Caco-2 (cell line): ENCODE data around the gene POLR1E. TPM values are rescaled to one million over a fixed set of nuclear protein-coding genes. Genes with fewer than 3 reads are reported as not detected.
"Not testable (repeated sequence)": the region's sequence is repeated elsewhere in the genome, so short reads cannot be mapped to it uniquely, and the experiment has no call there.

Experiments used
- BruUV-seq: library from RNA; stranded (reverse); fragments of 400-500 nt; replicated peaks from 2 replicates; lab custom pipeline; 2021; lab: Mats Ljungman, UMichigan
- CTCF ChIA-PET: fragments of 300-600 bp; sonication (Branson Sonifier 250); formaldehyde crosslinking; loops from one replicate; lab custom pipeline; 2022; ENCODE audit warnings: antibody characterized with exemption; lab: Charles Lee
- POLR2A ChIA-PET: fragments of 300-600 bp; sonication (Branson Sonifier 250); formaldehyde crosslinking; loops from one replicate; lab custom pipeline; 2022; ENCODE audit warnings: antibody characterized with exemption; lab: Charles Lee
- DNase-seq, 2 experiments: peaks; one replicate each; pipeline versions ENCODE4 v3.0.0 to v3.0.0-alpha.2; 2020 to 2022
- H3K27me3 ChIP-seq: replicated peaks from 2 replicates; pipeline ENCODE4 v1.6.0; 2011; ENCODE audit warnings: low read length; ENCODE audit not compliant: control insufficient read depth, insufficient read depth
- H3K36me3 ChIP-seq: 2 replicates; pipeline ENCODE4 v1.5.1; 2011; ENCODE audit warnings: low read length; ENCODE audit not compliant: control insufficient read depth, insufficient read depth
- H3K4me1 ChIP-seq: fragments of 250-450 bp; sonication (Bioruptor Pico); 2 replicates; pipeline ENCODE4 v1.5.1; 2020; ENCODE audit warnings: mild to moderate bottlenecking
- H3K4me3 ChIP-seq: 2 replicates; pipeline ENCODE4 v1.5.1; 2011; ENCODE audit warnings: low read depth, mild to moderate bottlenecking, control low read depth, low read length
- H3K9me3 ChIP-seq: fragments of 250-450 bp; sonication (Bioruptor Pico); 2 replicates; pipeline ENCODE4 v1.5.1; 2020; ENCODE audit warnings: mild to moderate bottlenecking, moderate library complexity
- H3K27ac Mint-ChIP-seq: one replicate; pipeline ENCODE4 v1.8.0; 2022; ENCODE audit warnings: mixed read lengths; ENCODE audit not compliant: unreplicated experiment
- H3K27me3 Mint-ChIP-seq: one replicate; pipeline ENCODE4 v1.8.0; 2022; ENCODE audit warnings: mixed read lengths; ENCODE audit not compliant: insufficient read depth, unreplicated experiment
- H3K36me3 Mint-ChIP-seq: one replicate; pipeline ENCODE4 v1.8.0; 2022; ENCODE audit warnings: mild to moderate bottlenecking, mixed read lengths; ENCODE audit not compliant: insufficient read depth, unreplicated experiment
- H3K4me1 Mint-ChIP-seq: one replicate; pipeline ENCODE4 v1.8.0; 2022; ENCODE audit warnings: low read depth, mixed read lengths; ENCODE audit not compliant: unreplicated experiment
- H3K4me3 Mint-ChIP-seq: one replicate; pipeline ENCODE4 v1.8.0; 2022; ENCODE audit warnings: mild to moderate bottlenecking, moderate library complexity, mixed read lengths; ENCODE audit not compliant: unreplicated experiment
- H3K9me3 Mint-ChIP-seq: one replicate; pipeline ENCODE4 v1.8.0; 2022; ENCODE audit warnings: mixed read lengths; ENCODE audit not compliant: unreplicated experiment
- intact Hi-C: fragments of 100-400 bp; cut with micrococcal nuclease; formaldehyde crosslinking; loops from one replicate; pipeline ENCODE4 v1.10.0; 2022; ENCODE audit not compliant: unreplicated experiment
- total RNA-seq: library from RNA; stranded (reverse); gene quantifications from 2 replicates; pipeline ENCODE4 v1.2.3, GENCODE V29; 2022
- TF ChIP-seq, protein P1 (sequence below), 2 experiments: fragments of 200-600 bp in 1 of 2; IDR thresholded peaks; 1 replicate in 1 of 2; 2 replicates in 1 of 2; pipeline versions ENCODE4 v1.5.1 to v1.8.0; 2011 to 2022; ENCODE audit warnings: antibody characterized with exemption in 1 of 2, control low read depth in 1 of 2, inconsistent platforms in 1 of 2, low read depth in 1 of 2, low read length in 1 of 2, mild to moderate bottlenecking in 1 of 2, moderate library complexity in 1 of 2; ENCODE audit not compliant: insufficient read depth in 1 of 2, severe bottlenecking in 1 of 2, unreplicated experiment in 1 of 2

Gene POLR1E
- total RNA-seq, 1 experiment from 2014 or later = 33.4 TPM

DNA sequence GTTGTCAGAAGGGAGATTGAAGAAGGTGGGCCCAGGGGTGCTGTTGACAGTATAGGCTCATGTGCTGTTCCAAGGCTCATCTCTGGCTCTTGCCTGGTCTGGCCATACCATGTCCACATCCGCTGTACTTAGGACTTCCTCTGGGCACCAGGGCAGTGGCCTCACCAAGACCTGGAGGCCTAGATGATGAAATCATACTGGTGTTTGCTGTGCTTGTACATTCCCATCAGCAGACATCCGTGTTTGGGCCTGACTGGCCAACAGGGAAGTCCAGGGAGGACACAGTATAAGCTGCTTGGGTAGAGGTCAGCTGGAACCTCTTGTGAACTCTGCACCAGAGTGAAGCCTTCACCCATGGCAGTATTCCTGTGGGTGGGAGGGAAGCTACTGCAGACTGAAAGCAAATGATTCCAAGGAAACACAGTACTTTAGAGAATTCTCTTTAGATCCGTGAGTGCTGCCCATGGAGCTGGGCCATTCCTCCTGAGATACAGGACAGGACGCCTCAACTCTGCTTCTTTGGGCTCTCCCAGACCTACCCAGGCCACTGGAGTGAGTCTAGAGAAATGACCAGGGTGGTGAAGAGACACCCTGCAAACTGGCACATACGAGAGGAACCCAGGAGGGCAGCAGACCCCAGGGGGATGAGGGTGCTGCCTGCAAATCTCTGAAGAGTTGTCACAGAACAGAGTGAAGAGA lies 22.5 kb downstream of the POLR1E start:
- H3K27ac Mint-ChIP-seq = no peak overlapping the region
- peaks cover 13% of the 10 kb centered on the region for H3K36me3 Mint-ChIP-seq
- Histone ChIP-seq H3K4me3 (no peak overlapping the region), H3K9me3 (no peaks in the 10 kb centered on the region), H3K36me3 (no peaks in the 10 kb centered on the region; the same call in 1 of the 2 replicates), H3K27me3 (no peaks in the 10 kb centered on the region), H3K4me1 (no peaks in the 10 kb centered on the region)
- H3K27me3 Mint-ChIP-seq = no peaks in the 10 kb centered on the region
- TF ChIP-seq, protein P1, sequence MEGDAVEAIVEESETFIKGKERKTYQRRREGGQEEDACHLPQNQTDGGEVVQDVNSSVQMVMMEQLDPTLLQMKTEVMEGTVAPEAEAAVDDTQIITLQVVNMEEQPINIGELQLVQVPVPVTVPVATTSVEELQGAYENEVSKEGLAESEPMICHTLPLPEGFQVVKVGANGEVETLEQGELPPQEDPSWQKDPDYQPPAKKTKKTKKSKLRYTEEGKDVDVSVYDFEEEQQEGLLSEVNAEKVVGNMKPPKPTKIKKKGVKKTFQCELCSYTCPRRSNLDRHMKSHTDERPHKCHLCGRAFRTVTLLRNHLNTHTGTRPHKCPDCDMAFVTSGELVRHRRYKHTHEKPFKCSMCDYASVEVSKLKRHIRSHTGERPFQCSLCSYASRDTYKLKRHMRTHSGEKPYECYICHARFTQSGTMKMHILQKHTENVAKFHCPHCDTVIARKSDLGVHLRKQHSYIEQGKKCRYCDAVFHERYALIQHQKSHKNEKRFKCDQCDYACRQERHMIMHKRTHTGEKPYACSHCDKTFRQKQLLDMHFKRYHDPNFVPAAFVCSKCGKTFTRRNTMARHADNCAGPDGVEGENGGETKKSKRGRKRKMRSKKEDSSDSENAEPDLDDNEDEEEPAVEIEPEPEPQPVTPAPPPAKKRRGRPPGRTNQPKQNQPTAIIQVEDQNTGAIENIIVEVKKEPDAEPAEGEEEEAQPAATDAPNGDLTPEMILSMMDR (IDR thresholded peaks at IDR 0.05; ENCODE audit: insufficient read depth in 1 of 2, low read depth in 1 of 2, low read length in 1 of 2, severe bottlenecking in 1 of 2, unreplicated experiment in 1 of 2) = no peak
- H3K4me3 Mint-ChIP-seq = no peak overlapping the region
- no peaks in the 10 kb centered on the region for H3K4me1 Mint-ChIP-seq
- CTCF ChIA-PET = interaction anchor here (1.4 kb wide), 1 partner anchor 23 kb away, joined by 3 read pairs; the partner anchor contains the start of gene POLR1E
- POLR2A ChIA-PET = no interaction called here
- H3K9me3 Mint-ChIP-seq = no peaks in the 10 kb centered on the region
- intact Hi-C loops = no loop called here
- BruUV-seq = no TSS peak
- DNase-seq = no peak

DNA sequence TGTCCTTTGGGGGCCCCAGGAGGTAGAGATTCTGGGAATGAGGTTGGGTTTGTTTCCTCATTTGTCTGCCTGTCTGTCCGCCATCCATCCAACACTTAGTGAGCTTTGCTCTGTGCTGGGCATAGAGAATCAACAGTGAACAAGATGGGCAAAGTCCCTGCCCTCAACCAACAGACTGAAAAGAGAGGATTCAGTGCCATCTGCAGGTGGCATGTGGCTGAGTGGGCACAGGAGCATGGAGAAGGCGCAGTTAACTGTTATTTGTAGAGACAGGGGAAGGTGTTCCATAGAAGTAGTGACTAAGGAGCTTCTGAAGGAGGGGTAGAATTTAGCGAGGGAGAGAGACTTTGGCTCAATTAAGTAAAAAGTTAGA lies 23.1 kb downstream of the POLR1E start:
- Mint-ChIP-seq H3K9me3 (no peaks in the 10 kb centered on the region), H3K4me3 (no peak overlapping the region), H3K27me3 (no peaks in the 10 kb centered on the region), H3K4me1 (no peaks in the 10 kb centered on the region), H3K27ac (no peak overlapping the region), H3K36me3 (peaks cover 7% of the 10 kb centered on the region)
- DNase-seq = no peak
- no TSS peak for BruUV-seq
- H3K36me3 ChIP-seq = no peaks in the 10 kb centered on the region; the same call in 1 of the 2 replicates
- POLR2A ChIA-PET = no interaction called here
- CTCF ChIA-PET = interaction anchor here (1.4 kb wide), 1 partner anchor 23 kb away, joined by 3 read pairs; the partner anchor contains the start of gene POLR1E
- TF ChIP-seq, protein P1 (IDR thresholded peaks at IDR 0.05; ENCODE audit: insufficient read depth in 1 of 2, low read depth in 1 of 2, low read length in 1 of 2, severe bottlenecking in 1 of 2, unreplicated experiment in 1 of 2) = no peak
- intact Hi-C loops = no loop called here
- no peaks in the 10 kb centered on the region for H3K27me3 ChIP-seq
- H3K4me1 ChIP-seq = no peaks in the 10 kb centered on the region
- no peak overlapping the region for H3K4me3 ChIP-seq
- no peaks in the 10 kb centered on the region for H3K9me3 ChIP-seq

DNA sequence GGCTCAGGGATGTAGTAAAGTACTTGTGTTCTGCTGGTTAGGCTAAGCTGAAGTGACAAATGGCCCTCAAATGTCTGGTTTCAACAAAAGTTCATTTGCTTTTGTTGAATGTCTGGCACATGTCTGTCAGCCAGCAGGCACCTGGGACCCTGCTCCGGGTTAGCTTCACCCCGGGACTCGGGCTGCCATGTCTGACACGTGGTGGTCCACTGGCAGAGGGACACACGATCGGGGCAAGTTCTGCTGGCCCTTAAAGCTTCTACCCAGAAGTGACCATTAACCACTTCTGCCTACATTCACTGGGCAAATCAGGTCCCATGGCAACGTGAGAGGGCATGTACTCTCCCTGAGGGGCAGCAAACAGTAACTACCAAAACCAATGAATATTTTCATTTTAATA lies 23.8 kb downstream of the POLR1E start:
- BruUV-seq = no TSS peak
- no peak overlapping the region for H3K4me3 ChIP-seq
- H3K27me3 ChIP-seq = no peaks in the 10 kb centered on the region
- no peak for DNase-seq
- no peaks in the 10 kb centered on the region for H3K4me1 ChIP-seq
- H3K27me3 Mint-ChIP-seq = no peaks in the 10 kb centered on the region
- H3K4me3 Mint-ChIP-seq = no peak overlapping the region
- H3K9me3 Mint-ChIP-seq = no peaks in the 10 kb centered on the region
- no peaks in the 10 kb centered on the region for H3K36me3 ChIP-seq
- ChIA-PET CTCF (interaction anchor here (1.4 kb wide), 1 partner anchor 24 kb away, joined by 3 read pairs; the partner anchor contains the start of gene POLR1E), POLR2A (no interaction called here)
- no peaks in the 10 kb centered on the region for H3K4me1 Mint-ChIP-seq
- no peaks in the 10 kb centered on the region for H3K9me3 ChIP-seq
- H3K36me3 Mint-ChIP-seq = peaks cover 3% of the 10 kb centered on the region
- H3K27ac Mint-ChIP-seq = no peak overlapping the region
- intact Hi-C loops = no loop called here
- TF ChIP-seq, protein P1 (IDR thresholded peaks at IDR 0.05; ENCODE audit: insufficient read depth in 1 of 2, low read depth in 1 of 2, low read length in 1 of 2, severe bottlenecking in 1 of 2, unreplicated experiment in 1 of 2) = no peak

DNA sequence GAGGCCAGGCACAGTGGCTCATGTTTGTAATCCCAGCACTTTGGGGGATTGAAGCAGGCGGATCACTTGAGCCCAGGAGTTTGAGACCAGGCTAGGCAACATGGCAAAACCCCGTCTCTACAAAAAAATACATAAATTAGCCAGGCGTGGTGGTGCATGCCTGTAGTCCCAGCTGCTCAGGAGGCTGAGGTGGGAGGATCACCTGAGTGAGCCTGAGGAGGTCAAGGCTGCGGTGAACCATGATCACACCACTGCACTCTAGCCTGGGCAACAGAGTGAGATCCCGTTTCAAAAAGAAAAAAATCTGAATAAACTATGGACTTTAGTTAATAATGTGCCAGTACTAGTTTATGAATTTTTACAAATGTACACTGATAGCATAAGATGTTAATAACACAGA lies 24.3 kb downstream of the POLR1E start:
- H3K4me3 Mint-ChIP-seq, H3K4me3 ChIP-seq, H3K9me3 Mint-ChIP-seq, H3K27me3 Mint-ChIP-seq, H3K27me3 ChIP-seq, DNase-seq, H3K27ac Mint-ChIP-seq, CTCF ChIA-PET, H3K4me1 ChIP-seq, POLR2A ChIA-PET, BruUV-seq, H3K4me1 Mint-ChIP-seq, H3K9me3 ChIP-seq, H3K36me3 ChIP-seq, intact Hi-C loops, H3K36me3 Mint-ChIP-seq: not testable (repeated sequence)
